Stimulated activated CD8-positive, alpha-beta memory T cell treated with anti-CD3 and anti-CD28 coated beads, Interleukin-7, amount 100 ng/mL, for 4 hours (primary cell): ENCODE data around the gene RUNX2.
"Not testable (repeated sequence)": the region's sequence is repeated elsewhere in the genome, so short reads cannot be mapped to it uniquely, and the experiment has no call there.

Source experiments
- DNase-seq, 2 donors: peaks; one replicate each; pipeline ENCODE4 v3.0.0-alpha.2; 2020; ENCODE audit warnings: low read depth in 2 of 2

Gene RUNX2

DNA sequence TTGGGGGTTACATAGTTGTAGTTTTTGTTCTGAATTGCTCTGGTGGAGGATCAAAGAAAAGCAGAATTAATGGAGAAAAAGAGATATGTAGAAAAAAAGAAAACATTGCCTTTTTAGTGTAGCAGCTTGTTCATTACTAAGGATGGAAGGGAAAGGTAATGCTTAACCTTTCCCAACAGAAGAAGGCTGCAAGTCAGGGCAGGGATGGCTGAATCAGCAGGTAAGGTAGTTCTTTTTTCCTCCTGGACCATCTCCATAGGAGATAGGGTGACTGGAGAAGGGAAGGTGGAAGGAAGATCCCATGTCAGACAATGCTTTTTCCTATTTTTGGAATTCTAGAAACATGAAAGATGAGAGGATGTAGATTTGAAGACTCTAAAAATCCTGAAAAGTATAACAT is 129.0 kb downstream of the RUNX2 start:
- DNase-seq = no peak

DNA sequence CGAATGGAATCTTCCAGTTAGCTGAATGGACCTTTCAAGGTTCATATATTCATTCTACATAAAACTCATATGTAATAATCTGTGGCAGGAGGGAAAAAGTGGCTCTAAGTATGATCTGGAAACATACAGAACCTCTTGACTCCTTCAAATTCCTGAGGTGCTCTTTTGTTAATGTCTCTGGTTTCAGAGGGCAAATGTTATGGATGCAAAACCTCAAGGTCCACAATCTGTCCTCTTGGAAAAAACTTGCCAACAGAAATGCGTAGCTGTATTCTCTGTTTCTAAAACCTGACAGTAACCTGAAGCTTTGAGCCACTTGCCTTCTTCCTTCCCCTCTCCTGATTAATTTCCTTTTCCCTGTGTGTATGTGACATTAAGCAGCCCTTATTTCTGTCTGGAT is 130.5 kb downstream of the RUNX2 start:
- no peak for DNase-seq

DNA sequence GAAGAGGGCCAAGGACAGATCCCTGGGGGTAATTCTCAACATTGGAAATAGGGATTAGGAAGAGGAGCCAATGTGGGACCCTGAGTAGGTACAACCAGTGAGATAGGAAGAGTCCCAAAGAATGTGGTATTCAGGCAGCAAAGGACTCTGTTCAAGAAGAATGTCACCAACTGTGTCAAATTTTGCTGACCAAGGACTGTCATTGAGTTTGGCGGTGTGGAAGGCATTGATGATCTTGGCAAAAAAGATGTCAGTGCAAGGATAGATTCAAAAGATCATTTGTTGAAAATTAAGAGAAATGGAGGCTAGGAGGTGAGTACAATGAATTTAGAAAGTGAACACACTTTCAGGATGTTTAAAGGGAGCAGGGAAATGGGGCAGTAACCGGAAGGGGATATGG is 132.0 kb downstream of the RUNX2 start:
- DNase-seq = no peak

DNA sequence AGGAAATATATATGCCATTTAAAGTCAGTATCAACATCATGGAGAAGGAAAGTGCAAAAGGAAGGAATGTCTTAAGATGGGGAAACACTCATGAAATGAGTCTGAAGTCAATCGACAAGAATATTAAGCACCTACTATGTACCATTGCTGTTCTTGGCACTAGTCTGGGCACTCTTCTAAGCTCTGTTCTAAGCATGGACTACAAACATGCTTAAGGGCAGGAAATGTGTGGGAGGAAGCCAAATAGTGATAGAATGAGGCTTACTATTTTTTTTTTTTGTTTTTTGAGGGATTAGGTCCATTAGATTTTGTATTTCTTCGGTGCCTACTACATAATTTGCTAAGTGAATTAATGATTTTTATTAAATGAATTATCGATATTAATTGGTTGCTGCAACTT is 133.4 kb downstream of the RUNX2 start:
- DNase-seq = no peak

DNA sequence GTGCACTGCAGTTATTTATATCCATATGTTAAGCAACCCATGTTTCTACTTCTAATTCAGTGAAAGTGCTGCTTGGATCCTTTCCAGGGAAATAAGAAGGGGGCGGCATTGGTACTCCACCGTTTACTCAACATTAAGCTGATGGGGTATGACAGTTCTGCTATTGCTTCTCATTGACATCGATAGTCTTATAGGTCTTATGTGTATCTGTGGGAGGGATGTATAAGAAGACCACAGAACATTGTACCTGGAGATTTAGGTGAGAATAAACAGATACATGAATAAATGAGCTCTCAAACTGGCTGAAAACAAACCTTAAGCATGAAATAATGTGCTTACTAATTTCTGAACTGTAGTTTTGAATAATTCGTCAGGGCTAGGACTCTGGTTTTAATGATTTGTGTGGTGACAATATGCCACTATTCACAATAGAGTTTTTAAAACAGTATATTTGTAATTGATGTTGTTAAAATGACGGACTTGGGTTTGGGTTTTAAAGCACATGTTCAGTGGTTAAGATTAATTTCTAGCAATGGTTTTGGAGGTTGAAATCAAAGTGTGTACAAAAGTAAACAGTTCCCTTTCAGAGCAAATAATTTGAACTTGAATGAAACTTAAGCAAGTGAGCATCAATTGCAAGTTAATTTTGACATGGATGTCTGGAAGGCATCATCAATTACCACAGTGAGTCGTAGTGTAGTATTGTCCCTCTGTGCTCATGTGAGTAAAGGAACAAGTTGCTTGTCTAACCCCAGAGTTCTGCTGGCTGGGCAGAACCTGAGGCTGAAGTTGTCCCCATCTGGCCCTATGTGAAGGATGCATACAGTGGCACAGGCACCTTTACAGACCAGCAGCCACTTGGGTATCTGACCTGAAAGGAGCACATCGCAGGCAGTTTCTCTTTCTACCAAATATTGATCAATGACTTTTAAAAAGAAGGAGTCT is 134.3 kb downstream of the RUNX2 start:
- no peak for DNase-seq

DNA sequence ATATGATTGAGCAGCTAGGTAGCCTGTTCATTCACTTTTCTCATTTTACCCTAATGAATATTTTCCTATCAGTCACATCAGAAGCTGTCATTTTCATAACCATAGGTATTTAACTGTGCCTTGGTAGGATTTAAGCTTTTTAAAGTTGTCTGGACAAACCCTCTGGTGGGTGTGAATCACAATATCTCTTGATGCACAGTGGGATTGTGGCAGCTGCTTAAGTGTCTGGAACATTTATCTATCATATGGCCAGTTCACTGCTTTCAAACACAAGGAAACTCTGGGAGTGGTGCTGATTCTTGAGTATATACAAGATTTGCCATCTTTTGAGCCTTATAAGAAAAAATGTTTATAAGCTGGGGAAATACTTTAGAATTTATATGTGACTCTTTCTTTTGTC is 136.6 kb downstream of the RUNX2 start:
- no peak for DNase-seq

DNA sequence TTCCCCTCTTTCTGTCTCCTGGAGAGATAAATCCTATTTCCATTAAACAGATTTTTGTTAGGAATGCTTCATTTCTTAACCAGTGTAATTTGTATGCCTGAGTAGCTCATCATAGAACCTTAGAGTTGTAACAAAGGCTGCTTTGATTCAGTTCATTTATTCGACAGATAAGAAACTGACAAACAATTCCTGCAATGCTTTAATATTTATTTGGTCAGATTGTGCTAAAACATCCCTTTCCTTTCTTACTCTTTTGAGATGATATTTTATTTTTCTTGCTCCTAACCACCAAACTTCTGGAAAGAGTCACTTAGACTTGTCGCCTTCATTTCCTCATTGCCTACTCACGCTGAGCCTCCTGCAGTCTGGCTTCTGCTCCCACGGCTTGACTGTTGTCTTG is 138.6 kb downstream of the RUNX2 start:
- DNase-seq = no peak

DNA sequence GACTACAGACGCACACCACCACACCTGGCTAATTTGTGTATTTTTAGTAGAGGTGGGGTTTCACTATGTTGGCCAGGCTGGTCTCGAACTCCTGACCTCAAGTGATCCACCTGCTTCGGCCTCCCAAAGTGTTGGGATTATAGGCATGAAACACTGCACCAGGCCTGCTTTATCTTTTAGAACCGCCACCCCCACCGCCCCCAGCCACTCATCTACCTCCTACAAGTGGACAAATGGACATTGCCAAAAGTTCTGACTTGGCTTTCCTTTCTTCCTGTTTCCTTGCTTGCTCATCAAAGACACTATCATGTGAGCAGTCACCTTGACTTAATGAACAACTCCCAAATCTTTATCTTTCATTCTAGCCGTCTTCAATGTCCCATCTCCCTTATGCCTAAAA is 139.3 kb downstream of the RUNX2 start:
- not testable (repeated sequence) for DNase-seq

DNA sequence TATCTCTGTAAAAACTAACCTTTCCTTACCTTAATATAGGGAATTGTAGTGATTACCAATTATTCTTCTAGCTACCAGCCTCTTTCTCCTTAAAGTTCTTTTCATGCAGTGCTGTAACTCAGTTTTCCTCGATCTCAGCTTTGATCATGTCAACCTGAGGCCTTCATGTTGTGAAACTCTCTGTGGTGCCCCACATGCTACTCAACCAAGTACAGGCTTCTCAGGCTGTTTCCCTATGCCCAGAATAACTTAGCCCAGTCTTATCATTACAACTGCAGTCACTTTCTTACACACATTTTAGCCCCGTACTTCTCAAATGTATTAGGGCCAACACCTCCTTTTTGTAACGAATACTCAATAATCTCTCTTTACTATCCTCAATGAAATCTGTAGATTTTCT is 139.7 kb downstream of the RUNX2 start:
- no peak for DNase-seq

DNA sequence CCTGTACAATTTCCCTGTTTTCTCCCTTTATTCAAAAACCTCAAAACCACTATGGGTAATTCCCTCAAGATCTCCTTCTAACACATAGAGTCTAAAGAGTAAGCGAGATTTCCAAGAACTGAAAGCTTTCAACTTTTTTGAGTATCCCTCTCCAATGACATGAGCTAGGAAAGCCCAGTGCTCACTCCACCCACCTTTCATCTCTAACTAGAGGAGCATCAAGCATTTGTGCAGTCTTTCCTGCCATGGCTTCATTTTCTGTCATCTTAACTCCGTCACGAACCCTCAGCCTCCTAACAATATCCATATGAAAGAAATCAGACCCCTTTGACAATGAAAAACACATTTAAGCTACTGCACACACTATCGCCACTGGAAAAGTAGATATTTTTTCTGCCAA is 141.5 kb downstream of the RUNX2 start:
- no peak for DNase-seq

DNA sequence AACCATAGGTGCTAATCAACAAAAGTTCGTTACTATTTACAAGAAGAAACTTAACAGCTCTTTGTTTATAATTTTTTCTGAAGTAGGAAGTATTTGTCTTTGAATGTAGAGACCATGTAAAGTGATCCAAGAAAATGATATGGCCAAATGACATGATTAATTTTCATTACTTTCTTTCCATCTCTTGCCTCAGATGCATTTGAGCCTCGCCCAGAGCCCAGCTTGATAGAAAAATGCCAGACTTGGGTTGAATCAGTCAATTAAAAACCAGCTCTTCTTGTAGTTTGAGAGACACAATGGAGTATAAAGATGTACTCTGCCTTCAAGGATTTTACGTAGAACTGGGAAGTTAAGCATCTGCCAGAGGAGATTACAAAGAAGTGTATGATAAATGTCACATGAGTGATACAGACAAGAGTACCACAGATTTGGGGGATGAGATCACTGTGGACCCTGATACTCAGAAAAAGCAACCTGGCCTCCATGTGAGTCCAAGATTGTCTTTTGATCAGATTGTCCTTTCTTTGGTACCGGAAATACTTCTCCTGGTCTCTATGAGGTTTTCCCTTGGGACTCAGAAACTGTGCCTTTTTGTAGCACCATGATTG is 142.1 kb downstream of the RUNX2 start:
- no peak for DNase-seq

DNA sequence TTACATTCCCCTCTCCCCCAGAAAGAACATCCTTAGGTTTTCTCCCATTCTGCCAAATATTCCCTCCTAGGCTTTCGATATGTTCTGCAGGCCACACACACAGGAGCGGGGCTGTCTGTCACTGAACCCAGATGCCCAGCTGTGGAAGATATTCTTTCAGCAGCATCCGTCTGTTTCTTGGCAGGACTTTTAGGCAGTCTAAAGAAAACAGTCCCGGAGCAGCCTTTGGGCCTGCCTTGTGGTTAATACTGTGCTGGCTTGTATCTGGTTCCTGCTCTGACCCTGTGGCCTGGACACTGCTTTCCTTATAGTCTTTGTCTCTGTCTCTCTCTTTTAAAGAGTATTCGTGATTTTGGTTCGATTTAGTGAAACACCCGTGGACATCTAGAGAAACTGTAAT is 144.3 kb downstream of the RUNX2 start:
- DNase-seq = no peak

DNA sequence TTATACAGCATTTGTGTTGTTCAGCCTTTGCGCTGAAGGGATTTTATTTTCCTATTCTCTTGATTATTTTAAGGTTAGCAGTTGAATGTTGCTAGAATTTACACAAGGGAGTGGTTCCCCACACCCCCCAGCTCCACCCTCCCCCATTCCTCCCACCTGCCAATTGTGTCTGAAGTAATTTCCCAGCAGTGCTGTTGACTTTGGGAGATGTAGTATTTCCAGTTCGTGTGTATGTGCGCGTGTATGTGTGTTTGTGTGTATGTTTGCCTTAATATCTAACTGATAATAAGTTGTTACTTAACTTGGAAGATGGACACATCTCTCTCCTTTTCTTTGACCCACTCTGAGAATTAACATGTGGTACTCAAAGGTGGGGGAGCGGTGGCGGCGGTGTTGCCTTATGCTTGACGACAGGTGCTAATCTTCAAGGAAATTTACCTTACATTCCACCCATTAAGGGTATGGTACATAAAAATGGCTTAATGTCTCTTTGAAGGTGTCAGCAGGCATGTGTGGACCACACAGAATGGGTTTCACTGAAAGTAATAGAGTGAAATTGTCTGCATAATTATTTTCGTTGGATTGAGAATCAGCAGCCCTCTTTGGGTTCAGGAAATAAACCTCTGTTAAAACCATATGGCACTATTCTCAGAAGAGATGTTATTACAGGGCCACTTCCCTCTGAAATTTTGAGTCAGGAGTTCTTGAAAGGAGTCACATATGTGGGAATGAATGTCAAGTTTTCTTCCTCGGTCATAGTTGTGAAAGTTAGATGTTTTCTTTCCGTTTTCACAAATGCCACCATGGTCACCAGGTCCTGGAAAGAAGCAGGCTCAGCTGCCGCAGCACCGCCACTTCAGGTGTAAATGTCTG is 145.2 kb downstream of the RUNX2 start:
- no peak for DNase-seq

DNA sequence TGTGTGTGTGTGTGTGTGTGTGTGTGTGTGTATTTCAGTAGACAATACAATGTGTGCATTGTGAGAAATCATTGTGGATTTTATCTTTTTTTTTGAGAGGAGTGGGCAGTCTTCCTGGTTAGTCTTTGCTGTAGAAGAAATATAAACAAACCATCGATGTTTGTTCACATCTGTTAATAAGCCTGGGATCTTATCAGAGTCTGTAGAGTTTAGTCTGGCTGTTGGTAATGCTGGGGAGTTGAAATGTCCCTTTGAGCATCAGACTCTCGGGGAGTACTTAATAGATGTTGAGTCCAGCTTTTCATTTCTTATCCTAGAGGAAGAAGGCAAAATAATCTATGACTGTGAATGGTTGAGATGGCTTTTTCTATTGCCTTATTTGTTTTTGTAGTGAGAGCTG is 146.2 kb downstream of the RUNX2 start:
- DNase-seq = no peak

DNA sequence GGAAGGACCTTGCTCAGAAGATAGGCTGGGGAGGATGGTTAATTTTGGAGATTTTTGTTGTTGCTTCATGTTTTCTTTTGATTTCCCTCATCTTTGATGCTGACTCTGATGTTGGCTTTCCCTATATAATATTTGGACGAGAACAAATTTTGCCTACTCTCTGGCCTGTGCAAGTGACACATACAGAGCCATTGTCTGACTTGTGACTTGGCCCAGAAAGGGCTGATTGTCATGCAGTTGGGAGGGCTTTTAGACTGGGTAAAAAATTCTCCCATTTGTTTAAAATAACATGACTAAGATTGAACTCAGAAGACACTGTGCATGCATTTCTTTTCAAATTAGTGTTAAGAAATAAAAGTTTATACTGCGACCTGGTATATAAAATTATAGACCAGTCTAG is 148.2 kb downstream of the RUNX2 start:
- DNase-seq = no peak

DNA sequence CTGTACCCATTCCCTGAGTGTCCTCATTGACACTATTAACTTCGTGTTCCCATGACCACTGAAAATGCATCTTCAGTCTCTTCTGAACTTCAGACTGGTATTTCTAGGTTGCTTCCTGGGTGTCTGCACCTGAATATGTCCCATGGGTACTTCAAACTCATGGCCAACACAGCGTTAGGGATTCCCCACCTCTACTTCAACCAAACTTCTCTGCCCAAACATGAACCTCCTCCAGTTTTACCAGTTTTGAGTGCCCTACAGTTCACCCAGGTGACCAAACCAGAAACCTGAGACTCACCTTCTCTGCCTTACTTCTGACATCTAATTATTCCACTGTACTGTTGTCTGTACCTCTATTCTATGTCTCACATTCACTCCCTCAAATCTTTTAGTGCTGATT is 149.1 kb downstream of the RUNX2 start:
- no peak for DNase-seq

DNA sequence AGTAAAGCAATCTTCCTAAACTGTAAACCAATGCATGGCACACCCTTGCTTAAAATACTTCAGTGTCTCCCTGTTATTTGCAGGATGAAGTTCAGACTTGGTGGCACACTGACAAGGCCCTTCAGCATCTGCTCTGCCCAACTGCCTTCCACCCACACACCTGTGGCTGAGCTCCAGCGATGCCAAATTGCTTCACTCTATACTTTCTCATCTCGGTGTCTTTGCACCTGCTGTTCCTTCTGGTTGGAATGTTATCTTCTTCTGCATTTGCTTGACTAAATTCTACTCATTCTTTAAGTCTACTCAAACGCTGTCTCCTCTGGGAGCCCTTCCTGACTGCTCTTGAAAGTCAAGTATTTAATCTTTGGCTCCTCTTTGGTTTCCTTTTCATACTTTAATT is 149.7 kb downstream of the RUNX2 start:
- no peak for DNase-seq

DNA sequence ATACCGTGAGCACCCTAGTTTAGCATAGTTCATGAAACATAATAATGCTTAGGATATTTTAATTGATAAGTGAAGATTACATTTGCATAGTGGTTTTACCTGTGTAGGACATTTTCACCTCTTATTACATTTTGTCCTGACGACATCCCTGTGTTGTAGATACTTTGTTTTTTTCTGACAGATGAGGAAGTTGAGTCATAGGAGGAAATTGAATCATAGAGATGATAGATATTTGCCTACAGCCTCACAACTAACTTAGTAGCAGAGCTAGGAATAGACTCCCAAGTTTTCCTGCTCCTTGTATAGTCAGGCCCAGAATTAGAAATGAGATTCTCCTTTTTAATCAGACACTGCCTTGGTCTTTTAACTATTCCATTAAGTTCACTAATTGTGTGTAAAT is 150.1 kb downstream of the RUNX2 start:
- no peak for DNase-seq

DNA sequence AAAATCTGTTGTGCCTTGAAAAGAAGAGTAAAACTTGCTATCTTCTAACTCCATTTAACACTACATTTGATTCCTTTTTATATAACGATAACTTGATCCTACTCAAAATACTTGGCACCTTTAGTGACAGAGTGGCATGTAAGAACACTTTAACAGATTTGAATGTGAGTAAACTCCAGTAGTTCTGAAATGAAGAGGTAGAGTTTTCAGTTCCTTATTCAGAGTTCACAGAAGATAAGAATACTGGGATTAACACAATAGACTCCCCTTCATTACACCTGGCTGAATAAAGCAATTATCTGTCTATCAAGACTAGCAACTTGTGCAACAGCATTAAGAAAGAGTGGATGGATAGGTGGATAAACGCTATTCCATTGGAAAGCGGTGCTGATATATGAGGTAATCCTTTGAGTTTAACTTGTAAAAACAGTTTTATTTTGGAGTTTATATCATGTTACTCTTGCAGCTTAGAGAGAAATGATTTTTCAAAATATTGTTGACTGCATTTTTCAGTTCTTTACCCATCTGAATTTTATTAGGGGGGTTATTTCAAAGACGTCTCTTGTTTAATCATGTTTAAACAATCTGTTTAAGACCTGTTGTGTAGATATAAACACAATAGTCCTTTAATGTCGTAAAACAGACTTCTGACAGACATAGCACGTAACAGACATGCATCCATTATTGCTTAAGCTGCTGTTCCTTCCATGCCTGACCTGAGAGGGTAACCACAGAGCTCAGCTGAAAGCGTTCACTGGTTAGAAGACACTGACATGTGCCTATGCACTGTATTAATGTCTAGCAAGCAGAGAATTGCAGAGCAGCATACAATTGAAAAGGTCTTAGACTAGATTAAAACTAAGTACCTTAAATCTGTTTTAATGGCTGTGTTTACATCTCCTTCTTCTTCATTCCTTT is 152.0 kb downstream of the RUNX2 start:
- no peak for DNase-seq

DNA sequence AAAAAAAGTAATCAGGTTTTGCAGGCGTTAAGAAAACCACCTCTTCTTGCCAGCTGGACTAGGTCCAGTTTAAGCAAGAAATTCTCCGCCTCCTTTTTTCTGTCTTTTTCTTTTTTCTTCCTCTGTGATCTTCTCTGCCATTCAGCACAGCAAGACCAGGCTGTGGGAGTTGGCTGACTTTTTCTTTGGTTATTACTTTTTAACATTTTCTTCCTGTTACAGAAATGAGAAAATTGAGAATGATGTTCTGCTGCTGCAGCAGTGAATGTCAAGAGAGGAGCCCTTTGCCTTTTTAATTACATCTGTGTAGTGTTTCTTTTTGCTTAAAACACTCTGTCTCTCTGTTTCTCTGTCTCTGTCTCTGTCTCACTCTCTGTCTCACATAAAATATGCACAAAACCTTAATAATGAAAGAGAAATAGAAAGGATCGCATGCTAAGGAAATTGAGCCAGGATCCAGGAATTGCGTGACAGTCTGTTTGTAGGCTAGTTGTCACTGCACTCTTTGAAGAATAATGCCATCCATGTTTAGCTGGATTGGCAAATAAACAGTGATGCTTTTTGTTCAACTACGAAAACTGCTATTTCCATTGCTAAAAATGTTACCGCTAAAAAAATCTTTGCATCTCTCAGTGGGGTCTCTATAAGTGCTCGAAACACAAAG is 152.8 kb downstream of the RUNX2 start:
- no peak for DNase-seq

DNA sequence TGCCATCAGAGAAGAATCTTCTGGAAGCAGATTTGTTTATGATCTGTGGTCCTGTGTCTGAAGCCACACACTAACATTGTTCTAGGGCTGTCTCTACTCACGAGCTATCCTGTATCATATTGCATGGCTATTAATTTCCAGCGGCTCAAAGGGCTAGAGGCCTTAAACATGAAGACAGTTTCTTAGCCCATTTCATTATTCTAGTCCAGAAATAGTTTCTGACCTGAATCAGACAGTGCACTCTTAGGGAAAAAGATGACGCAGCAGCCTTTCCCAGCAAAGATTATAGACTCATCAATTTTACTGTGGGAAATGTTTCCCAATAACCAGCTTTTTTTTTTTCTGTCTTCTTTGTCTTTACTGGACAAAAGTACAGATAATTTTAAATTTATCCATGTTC is 154.9 kb downstream of the RUNX2 start:
- no peak for DNase-seq
